ENCODE data around the gene PAQR7.
A peak's percentile ranks its signal among the peaks of the same experiment; 100 is the strongest.
"Not testable (repeated sequence)": the region's sequence is repeated elsewhere in the genome, so short reads cannot be mapped to it uniquely, and the experiment has no call there.

The PAQR7 gene

DNA sequence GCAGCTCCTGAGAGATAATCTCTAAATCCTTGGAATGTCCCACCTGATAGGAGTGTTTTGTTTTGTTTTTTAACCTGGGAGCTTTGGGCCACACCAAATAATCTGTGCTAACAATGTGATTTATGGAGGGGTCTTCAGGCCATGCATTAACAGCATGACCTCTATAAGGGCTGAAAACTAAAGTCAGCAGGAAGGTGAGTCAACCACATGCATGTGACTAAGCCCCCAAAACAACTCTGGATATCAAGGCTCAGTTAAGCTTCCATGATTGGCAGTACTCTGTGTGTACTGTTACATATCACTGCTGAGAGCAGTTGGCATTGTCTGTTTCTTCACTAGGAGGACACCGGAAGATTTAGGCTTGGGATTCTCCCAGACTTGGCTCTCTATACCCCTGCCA is 27.0 kb downstream of the PAQR7 start:
- no peak for DNase-seq (ENCODE audit: low read depth, low spot score)

DNA sequence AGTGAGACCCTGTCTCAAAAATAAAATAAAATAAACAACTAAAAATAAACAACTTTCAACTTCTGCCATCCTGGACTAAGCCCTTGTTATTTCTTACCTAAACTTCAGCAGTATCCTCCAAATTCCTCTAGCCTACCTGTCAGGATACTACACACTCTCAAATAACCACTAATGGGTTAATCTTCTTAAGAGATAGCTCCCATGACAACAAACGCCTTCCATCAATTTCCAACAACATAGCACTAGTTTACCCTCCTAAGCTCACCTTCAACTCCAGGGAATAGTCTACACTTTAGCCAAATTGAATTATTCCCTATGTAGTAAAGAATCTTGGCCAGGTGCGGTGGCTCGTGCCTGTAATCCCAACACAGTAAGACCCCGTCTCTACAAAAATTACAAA is 27.6 kb downstream of the PAQR7 start:
- DNase-seq (ENCODE audit: low read depth, low spot score), result no peak

GRCh38 chr1:25845664-25846063 is 29.8 kb downstream of the PAQR7 start:
- DNase-seq (ENCODE audit: low read depth, low spot score), result no peak

DNA sequence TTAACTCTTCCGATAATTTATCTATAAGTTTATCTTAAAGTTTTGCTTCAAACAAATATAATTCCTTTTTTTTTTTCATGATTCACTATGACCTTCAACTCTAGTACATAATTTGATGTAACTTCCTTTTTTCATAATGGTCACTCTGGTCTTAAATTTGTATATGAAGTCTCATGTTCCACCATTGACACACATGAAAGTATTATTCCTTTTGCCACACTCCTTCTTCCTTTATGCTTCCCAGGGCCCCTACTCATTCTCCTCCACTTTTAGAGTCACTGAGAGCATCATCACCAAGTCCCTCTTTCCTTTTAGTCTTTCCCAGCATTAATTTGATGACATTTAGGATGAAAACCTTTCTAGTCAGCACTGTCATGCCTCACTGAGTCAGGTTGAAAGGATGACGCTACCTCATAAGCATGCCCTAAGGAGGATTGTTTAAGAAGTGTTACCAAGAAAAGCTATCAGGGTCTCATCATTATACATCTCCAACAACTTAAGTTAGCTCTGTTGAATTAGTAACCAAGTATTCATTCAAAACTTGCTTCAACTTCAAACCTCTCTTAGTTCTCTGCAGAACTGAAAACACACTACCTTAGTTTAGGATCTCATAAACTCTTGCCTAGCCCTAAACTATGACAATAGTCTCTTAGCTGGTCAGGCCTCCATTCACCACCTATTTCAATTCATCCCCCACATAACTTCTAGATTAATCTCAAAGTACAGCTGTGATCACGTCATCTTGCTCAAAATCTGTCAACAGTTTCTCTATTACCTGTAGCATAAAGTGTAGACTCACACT is 30.8 kb downstream of the PAQR7 start:
- DNase-seq (ENCODE audit: low read depth, low spot score), result no peak

GRCh38 chr1:25843483-25843882 is 32.0 kb downstream of the PAQR7 start:
- no peak for DNase-seq (ENCODE audit: low read depth, low spot score)

DNA sequence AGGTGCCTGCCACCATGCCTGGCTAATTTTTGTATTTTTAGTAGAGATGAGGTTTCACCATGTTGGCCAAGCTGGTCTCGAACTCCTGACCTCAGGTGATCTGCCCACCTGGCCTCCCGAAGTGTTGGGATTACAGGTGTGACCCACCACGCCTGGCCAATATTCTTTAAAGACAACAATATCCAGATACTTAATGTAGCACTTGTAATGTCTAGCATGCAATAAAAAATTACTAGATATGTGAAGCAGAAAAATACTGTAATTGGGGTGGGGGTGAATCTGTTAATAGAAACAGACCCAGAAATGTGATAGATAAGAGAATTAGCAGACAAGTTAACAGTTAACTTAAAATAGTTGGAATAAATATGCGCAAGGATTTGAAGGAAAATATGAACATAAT is 35.7 kb downstream of the PAQR7 start:
- not testable (repeated sequence) for DNase-seq (ENCODE audit: low read depth, low spot score)

DNA sequence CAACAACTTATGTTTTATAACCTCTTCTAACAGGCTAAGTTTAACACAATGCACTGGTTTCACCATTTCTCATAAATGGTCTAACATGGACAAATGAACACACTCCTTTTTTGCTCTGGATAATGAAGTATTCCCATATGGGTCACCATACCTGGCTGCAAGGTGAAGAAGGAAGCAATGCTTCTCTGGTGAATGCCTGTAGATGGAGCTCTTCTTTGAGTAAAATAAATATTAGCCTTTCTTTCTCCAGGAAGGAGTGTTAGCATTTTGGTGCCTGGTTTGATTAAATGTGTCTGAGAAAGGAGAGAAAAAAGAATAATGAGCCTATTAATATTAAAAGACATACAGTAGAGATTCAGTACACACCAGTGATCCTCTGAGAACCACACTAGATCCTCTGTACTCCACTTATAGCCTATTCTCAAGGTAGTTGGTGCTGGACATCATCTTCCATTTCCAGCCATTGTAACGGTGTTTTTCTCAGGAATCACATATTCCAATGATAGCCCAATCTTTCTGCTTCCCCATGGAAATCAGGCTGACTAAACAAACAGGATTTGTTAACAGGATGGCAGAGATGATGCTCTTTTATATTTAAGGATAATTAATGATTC is 38.1 kb downstream of the PAQR7 start:
- DNase-seq (ENCODE audit: low read depth, low spot score), result no peak

DNA sequence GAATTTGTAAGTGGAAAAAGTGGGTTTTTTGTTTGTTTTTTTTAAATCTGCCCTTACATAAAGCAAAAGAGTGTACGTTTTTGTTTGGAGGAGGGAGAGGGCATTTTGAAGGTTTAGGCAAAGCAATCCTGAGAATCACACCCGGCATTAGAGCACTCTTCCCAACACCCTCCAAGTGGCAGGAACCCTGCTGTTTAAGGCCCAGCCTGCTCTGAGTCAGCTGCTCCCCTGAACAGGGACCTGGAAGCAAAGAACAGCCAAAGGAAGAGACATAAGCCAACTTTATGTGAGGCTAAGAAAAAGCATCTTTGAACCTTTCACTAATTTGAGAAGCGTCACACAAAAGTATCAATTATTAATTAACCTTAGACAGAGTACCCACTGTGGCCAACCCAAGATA is 38.8 kb downstream of the PAQR7 start:
- DNase-seq (ENCODE audit: low read depth, low spot score), result no peak

- DNase-seq (ENCODE audit: low read depth, low spot score), result no peak
These were observed 40.6 kb downstream of the PAQR7 start for GRCh38 chr1:25834894-25835293.

DNA sequence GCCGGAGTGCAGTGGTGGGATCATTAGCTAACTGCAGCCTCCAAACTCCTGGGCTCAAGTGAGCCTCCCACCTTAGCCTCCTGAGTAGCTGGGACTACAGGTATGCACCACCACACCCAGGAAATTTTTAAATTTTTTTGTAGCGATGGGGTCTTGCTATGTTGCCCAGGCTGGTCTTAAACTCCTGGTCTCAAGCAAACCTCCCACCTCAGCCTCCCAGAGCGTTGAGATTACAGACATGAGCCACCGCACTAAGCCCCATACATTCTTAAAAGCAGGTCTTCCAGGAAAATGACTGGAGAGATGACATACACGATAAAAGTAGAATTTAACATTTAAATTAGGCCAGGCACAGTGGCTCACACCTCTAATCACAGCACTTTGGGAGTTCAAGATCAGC is 42.4 kb downstream of the PAQR7 start:
- DNase-seq (ENCODE audit: low read depth, low spot score), result no peak

DNA sequence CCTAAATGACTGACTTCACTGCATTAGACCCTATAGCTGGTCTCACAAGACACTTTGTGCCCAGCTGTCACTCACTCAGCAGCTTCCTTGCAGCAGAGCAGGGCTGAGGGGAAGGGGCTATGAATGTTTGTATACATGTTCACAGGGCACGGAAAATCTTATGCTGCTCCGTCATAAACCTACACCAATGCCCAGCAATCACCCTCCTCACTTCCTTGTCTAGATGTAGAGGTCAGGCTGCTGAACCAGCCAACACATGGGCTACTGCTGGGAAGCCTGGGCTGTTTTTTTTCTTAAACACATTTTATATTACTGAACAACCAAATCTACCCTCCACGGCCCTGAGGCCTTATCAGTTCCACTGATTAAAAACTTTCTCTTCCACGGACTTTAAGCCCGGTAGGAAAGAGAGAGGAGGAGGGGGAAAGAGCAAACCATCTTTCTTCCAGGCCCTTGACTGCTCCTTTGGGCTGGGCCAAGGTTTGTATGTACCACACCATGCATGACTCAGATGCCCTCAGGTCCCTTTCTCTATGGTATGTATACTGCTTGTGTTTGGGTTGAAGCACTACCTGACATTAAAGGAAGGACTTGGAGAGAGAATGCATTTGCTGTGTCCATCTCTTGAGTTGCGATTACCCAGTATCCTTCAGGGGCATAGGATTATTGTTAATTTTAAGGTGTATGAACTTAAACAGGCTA is 43.0 kb downstream of the PAQR7 start:
- no peak for DNase-seq (ENCODE audit: low read depth, low spot score)

- DNase-seq (ENCODE audit: low read depth, low spot score), result no peak
These were observed 43.8 kb downstream of the PAQR7 start for GRCh38 chr1:25831569-25832196.

DNA sequence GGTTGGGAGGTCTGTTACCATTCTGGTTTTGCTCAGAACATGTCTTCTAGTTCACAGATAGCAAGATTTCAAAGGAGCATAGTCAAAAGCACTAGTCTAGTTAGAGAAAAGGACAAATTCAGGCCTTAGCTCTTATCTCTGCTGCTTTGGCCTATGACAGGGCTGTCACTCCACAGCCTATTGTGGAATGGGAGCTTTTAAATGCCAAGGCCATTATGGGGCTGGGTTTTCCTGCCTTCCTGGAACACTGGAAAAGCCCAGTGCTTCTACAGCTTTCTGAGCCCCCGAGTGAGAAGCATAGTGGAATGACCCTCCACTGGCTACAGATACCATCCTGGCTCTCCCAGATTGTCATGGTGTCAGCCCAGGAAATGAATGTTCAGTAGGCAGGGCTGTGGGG is 46.5 kb downstream of the PAQR7 start:
- no peak for DNase-seq (ENCODE audit: low read depth, low spot score)

GRCh38 chr1:25828491-25828890 is 47.0 kb downstream of the PAQR7 start:
- no peak for DNase-seq (ENCODE audit: low read depth, low spot score)

DNA sequence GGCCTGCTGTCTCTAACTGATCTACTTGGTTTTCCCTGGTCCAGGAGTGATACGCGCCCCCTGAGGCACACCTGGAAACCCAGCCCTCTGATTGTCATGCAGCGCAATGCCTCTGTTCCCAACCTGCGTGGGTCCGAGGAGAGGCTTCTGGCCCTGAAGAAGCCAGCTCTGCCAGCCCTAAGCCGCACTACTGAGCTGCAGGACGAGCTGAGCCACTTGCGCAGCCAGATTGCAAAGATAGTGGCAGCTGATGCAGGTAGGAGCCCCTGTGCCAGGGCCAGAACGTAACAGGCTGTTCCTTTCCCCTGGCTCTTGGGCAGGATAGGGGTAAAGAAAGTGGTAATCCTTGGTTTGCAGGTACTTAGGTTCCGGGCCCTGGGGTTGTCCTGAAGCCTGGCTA is 48.9 kb downstream of the PAQR7 start:
- DNase-seq (ENCODE audit: low read depth, low spot score), result no peak

DNA sequence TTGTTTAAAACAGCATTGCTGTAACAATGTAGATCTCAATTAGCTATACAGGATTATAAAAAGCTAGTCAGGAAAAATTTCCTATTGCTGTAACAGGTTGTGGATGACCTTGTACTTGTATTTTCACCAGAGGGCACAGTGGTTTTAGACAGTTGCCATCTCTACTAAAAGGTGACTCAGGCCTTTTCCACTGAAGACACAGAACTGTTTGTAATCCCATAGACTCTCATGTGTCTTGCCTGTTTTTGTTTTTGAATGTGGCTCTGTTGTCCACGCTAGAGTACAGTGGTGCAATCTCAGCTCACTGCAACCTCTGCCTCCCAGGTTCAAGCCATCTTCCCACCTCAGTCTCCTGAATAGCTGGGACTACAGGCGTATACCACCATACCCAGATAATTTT is 49.9 kb downstream of the PAQR7 start:
- DNase-seq (ENCODE audit: low read depth, low spot score), result no peak

- no peak for DNase-seq (ENCODE audit: low read depth, low spot score)
These were observed 53.8 kb downstream of the PAQR7 start for GRCh38 chr1:25821630-25822091.

DNA sequence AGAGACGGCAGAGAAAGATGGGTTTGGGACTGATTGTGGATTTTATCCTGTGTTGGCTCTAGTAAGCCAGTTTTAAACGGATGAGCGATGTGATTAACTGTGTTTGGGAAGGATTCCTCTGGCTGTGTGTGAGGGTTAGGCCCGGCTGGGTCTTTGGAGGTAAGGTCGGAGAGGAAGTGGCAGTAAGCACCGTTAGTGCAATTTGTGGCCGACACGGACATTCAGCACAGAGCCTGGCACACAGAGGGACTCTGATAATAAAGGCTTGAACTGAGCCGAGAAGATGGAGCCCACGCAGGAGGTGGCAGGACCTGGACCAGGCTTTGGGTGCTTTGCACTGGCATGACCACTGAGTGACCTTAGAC is 54.4 kb downstream of the PAQR7 start:
- no peak for DNase-seq (ENCODE audit: low read depth, low spot score)

GRCh38 chr1:25820247-25821111 is 55.0 kb downstream of the PAQR7 start:
- DNase-seq (ENCODE audit: low read depth, low spot score), result peak; percentile 52

GRCh38 chr1:25819491-25820246 is 55.8 kb downstream of the PAQR7 start, which contains the start of gene MTFR1L:
MTFR1L (plus strand) TSS chr1:25819954; CDS start chr1:25823105, 3,151 bp downstream.
- peak; percentile 87 for DNase-seq (ENCODE audit: low read depth, low spot score)

Data from activated CD4-positive, CD25-positive, alpha-beta regulatory T cell treated with anti-CD3 and anti-CD28 coated beads, Interleukin-2, amount 50 U/mL, for 16 hours (primary cell).